Activated CD4-positive, CD25-positive, alpha-beta regulatory T cell treated with anti-CD3 and anti-CD28 coated beads, Interleukin-2, amount 50 U/mL, for 16 hours (primary cell): ENCODE data around the gene PRR36.

Experiments
- DNase-seq: peaks from one replicate; pipeline ENCODE4 v3.0.0-alpha.2; 2020; ENCODE audit warnings: low read depth, low spot score

The PRR36 gene

DNA sequence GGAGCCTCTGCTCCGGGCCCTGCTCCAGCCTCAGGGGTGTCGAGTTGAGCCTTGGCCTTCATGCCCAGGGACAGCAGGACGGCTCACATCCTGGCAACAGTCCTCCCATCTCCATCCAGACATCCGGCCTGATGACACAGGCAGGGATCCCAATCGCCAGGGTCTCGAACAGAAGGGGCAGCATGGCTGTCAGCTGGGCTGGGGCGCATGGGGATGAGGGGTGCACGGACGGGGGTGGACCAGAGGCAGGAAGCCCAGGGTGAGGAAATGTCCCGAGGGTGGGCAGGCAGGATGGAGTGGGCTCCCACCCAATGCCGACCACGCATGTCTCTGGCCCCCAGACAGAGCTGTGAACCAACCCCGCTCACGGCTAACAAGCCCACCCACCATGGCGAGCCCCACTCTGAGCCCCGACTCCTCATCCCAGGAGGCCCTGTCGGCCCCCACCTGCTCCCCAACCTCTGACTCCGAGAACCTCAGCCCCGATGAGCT lies 28.0 kb downstream of the PRR36 start:
- no peak for DNase-seq

DNA sequence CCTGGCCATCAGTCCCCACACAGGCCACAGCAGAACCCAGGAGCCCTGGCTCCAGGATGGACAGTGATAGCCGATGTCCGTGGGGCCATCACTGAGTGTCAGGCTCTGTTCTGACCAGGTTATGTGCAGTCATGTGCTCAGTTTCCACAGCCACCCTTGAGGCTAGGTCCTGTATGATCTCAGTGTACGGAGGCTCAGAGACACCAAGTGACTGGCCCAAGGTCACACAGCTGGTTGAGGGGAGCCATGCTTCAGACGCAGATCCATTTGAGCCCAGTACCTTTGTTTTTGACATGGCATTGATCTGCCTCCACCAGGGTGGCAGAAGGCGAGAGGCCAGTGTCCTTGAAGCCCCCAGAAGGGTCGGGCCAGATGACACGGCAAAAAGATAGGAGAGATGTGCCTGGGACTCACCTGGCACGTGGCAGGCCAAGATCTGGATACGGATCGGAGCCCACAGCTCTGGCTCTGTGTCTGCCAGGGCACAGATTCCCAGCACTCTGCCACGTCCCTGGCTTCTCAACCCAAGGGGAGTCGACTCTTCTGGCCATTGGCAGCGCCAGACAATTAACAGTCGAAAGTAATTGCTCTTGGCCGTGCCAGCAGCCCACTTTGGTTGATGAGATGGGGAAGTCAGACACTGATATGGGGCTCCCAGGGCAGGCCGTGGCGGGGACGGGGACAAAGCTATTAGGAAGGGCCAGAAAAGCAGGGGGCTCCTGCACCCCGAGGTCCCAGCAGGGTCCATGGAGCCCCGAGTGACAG lies 28.6 kb downstream of the PRR36 start:
- DNase-seq = no peak

- DNase-seq = no peak
These were observed 29.2 kb downstream of the PRR36 start for GRCh38 chr19:7844951-7845350.

DNA sequence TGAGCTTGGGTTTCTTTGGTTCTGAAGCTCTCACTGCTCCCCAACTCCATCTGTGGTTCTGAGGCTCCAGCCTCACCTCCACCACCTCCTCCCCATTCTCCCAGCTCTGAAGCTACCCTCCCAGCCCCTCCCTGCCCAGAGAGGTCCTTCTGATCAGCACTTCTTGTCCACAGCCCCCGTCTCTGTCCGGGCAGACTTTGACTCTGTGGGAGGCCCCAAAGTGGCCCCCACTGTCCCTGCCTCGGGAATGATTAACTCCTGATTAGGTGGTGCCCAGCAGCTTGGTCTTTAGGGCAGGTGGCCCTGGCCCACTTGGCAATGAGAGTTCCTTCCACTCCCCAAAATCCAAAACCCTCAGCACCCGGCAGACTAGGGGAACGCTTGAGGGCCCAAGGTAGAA lies 29.8 kb downstream of the PRR36 start:
- no peak for DNase-seq

GRCh38 chr19:7843521-7843920 lies 30.7 kb downstream of the PRR36 start:
- no peak for DNase-seq

- no peak for DNase-seq
These were observed 31.4 kb downstream of the PRR36 start for GRCh38 chr19:7842661-7843294.

DNA sequence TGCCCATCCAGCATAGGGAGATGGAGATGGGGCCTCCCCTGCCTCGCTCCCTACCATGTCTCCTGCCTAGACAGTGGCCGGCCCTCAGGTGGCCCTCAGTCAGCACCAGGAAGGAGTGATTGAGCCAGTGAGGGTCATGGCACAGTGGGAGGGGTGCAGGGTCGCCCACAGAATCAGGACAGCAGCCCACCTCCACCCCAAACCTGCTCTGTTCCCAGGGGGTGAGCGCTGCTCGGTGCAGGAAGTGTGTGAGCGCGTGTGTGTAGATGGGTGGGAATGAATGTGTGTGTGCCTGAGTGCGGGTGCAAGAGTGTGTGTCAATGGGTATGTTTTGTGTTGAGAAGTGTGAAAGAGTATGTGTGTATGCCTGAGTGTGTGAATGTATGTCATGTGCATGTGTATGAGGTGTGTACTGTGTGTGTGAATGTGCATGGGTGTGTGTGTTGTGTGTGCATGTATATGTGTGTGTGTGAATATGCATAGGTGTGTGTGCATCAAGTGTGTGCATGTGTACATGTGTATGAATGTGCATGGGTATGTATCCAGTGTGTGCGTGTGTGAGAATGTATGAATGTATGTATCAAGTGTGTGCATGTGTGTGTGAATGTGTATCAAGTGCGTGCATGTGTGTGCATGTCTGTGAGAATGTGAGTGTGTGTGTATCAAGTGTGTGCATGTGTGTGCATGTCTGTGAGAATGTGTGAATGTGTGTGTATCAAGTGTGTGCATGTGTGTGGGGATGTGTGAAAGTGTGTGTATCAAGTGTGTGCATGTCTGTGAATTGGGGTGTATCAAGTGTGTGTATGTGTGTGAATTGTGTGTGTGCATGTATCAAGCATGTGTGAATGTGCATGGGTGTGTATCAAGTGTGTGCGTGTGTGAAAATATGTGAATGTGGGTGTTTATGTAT lies 32.2 kb downstream of the PRR36 start:
- DNase-seq = no peak

DNA sequence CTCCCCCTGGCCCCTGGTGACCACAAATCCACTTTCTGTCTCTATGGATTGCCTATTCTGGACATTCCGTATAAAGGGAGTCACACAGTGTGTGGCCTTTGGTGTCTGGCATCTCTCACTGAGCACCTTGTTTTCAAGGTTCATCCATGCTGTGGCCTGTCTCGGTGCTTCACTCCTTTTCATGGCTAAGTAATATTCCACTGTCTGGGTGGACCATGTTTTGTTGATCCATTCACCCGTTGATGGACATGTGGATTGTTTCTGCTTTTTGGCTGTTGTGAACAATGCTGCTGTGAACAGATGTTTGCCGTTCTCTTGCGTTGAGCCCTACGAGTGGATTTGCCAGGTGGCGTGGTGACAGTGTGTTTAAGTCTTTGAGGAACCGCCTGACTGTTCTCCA lies 33.6 kb downstream of the PRR36 start:
- DNase-seq = no peak

DNA sequence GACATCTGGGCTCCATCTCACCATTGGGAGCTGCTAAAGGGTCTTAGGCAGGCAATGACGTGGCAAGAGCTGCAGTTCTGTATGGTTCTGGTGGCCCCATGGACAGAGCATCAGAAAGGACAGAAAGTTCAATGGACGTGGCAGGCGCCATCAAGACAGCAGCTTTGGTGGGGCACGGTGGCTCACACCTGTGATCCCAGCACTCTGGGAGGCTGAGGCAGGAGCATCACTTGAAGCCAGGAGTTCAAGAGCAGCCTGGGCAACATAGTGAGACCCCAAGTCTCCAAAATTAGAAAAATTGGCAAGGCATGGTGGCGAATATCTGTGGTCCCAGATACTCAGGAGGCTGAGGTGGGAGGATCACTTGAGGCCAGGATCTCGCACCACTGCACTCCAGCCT lies 34.7 kb downstream of the PRR36 start:
- DNase-seq = no peak

DNA sequence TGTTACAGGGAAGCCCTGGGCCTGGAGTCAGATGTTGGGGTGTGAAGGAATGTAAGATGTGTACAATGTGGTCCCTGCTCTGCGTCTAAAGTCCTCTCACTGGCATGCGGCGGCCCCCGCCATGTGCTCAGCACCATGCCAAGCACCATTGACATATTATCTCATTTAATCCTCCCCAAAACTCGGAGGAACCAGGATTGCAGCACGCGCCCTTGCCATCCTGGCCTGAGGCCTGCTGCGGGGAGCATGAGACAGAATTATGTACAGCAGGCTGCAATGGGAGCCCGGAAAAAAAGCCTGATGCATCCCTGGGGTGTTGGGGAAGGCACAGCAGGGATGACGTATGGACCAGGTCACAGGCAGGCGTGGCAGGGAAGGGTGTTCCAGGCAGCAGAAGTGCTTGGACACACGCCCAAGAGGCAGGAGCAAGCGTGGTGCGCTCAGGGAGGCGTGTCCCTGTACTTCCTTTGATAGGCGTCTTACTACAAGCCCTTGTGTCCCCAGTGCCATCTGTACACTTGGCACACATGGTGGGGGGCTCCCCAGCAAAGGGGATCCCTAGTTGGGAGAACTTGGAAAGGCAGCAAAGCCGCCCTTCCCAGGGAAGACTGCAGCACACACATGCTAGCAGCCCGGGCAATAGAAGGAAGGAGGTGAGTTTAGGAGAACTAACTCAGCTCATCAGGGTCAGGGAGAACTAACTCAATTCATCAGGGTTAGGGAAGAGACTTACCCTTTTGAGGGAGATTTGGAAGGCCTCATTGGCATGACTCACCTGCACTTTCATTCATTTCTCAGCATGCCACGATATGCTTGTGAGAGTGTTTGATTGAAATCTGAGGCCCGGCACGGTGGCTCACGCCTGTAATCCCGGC lies 40.7 kb downstream of the PRR36 start:
- no peak for DNase-seq

GRCh38 chr19:7832781-7833180 lies 41.4 kb downstream of the PRR36 start:
- DNase-seq = no peak

DNA sequence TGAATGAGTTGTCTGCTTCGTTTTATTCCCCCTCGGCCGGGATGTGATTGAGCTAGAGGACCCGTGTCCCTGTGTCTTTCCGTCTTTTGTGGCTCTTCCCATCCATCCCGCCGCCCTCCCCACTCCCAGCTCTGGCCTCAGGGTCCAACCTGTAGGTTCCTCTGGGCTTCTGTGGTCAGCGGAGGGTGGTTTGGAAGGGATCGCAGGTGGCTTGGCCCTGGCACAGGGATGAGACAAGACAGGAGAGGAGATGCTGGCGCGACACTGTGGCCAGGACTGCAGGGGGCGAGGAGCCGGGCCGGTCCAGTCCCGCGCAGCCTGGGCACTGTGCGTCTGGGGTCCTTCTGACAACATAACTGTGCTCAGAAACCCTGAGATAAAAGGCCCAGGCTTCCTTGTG lies 42.2 kb downstream of the PRR36 start:
- no peak for DNase-seq

DNA sequence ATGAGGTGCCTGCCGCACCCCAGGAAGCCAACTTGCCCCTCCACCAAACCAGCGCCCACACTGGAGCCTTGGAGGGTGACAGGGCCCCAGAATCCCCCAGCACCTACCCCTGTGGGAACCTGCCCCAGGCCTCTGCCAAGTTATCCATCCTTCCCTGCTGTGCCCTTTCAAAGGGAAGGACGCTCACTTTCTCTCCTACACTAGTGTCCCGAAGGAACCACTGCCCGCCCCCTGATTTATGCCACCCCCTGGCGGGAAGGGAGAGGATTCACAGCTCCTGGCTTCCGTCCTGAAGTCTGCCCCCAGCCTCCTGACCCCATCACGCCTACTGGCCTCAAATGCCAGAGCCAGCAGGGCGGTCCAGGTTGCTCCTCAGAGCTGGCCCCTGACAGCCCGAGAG lies 42.7 kb downstream of the PRR36 start:
- no peak for DNase-seq

GRCh38 chr19:7830823-7831222 lies 43.4 kb downstream of the PRR36 start:
- DNase-seq = no peak

GRCh38 chr19:7830272-7830771 lies 43.9 kb downstream of the PRR36 start:
- DNase-seq = no peak

DNA sequence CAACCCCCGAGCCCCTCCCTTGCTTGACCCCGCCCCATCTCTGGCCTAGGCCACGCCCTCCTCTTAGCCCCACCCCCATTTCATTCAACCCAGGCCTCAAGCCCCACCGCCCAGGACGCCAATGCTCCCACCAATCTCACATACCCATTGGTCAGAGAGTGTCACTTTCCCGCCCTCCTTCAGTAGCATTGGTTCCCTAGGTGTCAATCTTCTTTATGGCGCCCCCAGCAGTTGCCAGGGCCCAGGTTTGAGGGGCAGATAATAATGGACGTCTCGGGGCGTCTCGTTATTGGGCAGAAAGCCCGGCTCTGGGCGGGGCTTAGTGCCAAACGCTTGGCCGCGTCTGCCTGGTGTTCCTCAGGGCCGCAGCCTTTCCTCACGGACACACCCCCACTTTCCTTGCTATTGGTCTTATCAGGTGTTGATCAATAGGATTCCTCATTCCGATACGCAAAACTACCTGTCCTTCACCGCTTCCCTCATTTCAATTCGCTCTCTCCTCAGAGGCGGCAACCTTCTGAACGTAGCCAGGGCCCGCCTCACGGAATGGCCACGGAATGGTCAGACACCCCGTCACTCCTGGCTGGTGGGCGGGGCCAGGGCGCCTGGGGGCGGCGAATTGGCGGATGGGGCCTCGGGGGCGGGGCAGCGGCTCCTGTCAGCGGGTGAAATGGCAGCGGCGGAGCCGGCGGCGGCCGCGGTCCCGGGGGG lies 44.5 kb downstream of the PRR36 start, which contains the start of gene EVI5L:
Gene EVI5L (plus strand): TSS at position 658 of the 711 bp plus-strand sequence. CDS start 16,325 bp downstream, outside the sequence.
- peak; percentile 99 for DNase-seq

- no peak for DNase-seq
These were observed 45.0 kb downstream of the PRR36 start for GRCh38 chr19:7829166-7829520.

GRCh38 chr19:7823686-7824301 lies 50.4 kb downstream of the PRR36 start:
- no peak for DNase-seq

- DNase-seq = no peak
These were observed 51.2 kb downstream of the PRR36 start for GRCh38 chr19:7822910-7823515.
